ENCODE results near the gene CFAP46.

DNA sequence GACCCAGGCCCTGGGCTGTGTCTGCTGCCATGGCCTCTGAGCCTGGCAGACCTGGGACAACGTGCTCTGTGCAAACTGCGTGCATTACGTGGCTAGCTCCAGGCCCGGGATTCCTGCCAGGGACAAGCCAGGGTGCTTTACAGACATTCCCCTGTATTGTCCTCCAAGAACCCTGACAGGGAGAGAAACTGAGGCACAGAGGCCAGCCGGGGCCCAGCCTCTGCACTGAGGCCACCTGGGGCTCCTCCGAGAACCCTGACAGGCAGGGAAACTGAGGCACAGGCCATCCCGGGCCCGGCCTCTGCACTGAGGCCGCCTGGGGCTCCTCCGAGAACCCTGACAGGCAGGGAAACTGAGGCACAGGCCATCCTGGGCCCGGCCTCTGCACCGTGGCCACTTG, 64.9 kb downstream of the CFAP46 start:
- TF ChIP-seq RAD21 (conservative IDR thresholded peaks at IDR 0.05) (no peak), POLR2AphosphoS5 (IDR thresholded peaks at IDR 0.05) (no peak), EP300 (conservative IDR thresholded peaks at IDR 0.05; ENCODE audit: poor library complexity, severe bottlenecking) (no peak)
- TF ChIP-seq, protein P1, sequence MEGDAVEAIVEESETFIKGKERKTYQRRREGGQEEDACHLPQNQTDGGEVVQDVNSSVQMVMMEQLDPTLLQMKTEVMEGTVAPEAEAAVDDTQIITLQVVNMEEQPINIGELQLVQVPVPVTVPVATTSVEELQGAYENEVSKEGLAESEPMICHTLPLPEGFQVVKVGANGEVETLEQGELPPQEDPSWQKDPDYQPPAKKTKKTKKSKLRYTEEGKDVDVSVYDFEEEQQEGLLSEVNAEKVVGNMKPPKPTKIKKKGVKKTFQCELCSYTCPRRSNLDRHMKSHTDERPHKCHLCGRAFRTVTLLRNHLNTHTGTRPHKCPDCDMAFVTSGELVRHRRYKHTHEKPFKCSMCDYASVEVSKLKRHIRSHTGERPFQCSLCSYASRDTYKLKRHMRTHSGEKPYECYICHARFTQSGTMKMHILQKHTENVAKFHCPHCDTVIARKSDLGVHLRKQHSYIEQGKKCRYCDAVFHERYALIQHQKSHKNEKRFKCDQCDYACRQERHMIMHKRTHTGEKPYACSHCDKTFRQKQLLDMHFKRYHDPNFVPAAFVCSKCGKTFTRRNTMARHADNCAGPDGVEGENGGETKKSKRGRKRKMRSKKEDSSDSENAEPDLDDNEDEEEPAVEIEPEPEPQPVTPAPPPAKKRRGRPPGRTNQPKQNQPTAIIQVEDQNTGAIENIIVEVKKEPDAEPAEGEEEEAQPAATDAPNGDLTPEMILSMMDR (IDR thresholded peaks at IDR 0.05; ENCODE audit: poor library complexity, severe bottlenecking) = no peak

All from neural cell (in vitro differentiated cells).